ENCODE measurements around the gene IFT81.

DNA sequence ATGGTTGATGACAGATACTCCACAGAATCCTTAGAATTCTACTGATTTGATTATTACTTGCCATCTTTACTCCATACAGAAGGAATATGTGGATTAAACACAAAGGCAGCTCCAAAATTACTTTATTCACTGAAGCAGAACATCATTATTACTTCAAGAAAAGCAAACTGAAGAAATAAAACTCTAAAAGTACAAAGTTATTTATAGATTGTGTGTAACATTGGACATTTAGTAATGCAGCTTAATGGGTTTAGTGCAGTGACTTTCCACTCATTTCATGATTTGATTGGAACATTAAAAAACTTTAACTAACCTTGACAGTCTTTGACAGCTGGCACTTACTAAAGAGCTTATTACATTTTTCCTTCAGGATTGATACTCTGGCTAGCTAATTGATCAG is 97.9 kb downstream of the IFT81 start:
- TF ChIP-seq, protein P1, sequence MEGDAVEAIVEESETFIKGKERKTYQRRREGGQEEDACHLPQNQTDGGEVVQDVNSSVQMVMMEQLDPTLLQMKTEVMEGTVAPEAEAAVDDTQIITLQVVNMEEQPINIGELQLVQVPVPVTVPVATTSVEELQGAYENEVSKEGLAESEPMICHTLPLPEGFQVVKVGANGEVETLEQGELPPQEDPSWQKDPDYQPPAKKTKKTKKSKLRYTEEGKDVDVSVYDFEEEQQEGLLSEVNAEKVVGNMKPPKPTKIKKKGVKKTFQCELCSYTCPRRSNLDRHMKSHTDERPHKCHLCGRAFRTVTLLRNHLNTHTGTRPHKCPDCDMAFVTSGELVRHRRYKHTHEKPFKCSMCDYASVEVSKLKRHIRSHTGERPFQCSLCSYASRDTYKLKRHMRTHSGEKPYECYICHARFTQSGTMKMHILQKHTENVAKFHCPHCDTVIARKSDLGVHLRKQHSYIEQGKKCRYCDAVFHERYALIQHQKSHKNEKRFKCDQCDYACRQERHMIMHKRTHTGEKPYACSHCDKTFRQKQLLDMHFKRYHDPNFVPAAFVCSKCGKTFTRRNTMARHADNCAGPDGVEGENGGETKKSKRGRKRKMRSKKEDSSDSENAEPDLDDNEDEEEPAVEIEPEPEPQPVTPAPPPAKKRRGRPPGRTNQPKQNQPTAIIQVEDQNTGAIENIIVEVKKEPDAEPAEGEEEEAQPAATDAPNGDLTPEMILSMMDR (IDR thresholded peaks at IDR 0.05), result no peak
- TF ChIP-seq POLR2A (IDR thresholded peaks at IDR 0.05), result no peak
